Activated naive CD4-positive, alpha-beta T cell treated with anti-CD3 and anti-CD28 coated beads, Interleukin-2, amount 10 ng/mL, durations not matched to agents 7 days and 5 days (primary cell): Measurements from ENCODE around the gene NUDT5.

Experiments used
- CTCF ChIA-PET: fragments of 350-600 bp; sonication (Branson Sonifier 250); formaldehyde crosslinking; loops from one replicate; lab custom pipeline; 2021; ENCODE audit warnings: antibody characterized with exemption; lab: Charles Lee
- DNase-seq: peaks from one replicate; pipeline ENCODE4 v3.0.0-alpha.2; 2020
- H3K27ac Mint-ChIP-seq: one replicate; pipeline ENCODE4 v1.8.0; 2021; ENCODE audit warnings: mild to moderate bottlenecking, moderate library complexity, mixed read lengths
- H3K27me3 Mint-ChIP-seq: one replicate; pipeline ENCODE4 v1.8.0; 2021; ENCODE audit warnings: mild to moderate bottlenecking, mixed read lengths
- H3K36me3 Mint-ChIP-seq: one replicate; pipeline ENCODE4 v1.8.0; 2021; ENCODE audit warnings: mixed read lengths
- H3K4me1 Mint-ChIP-seq: one replicate; pipeline ENCODE4 v1.8.0; 2021; ENCODE audit warnings: mixed read lengths
- H3K4me3 Mint-ChIP-seq: one replicate; pipeline ENCODE4 v1.8.0; 2021; ENCODE audit warnings: mild to moderate bottlenecking, moderate library complexity, mixed read lengths
- H3K9me3 Mint-ChIP-seq: one replicate; pipeline ENCODE4 v1.8.0; 2021; ENCODE audit warnings: mixed read lengths

The NUDT5 gene

DNA sequence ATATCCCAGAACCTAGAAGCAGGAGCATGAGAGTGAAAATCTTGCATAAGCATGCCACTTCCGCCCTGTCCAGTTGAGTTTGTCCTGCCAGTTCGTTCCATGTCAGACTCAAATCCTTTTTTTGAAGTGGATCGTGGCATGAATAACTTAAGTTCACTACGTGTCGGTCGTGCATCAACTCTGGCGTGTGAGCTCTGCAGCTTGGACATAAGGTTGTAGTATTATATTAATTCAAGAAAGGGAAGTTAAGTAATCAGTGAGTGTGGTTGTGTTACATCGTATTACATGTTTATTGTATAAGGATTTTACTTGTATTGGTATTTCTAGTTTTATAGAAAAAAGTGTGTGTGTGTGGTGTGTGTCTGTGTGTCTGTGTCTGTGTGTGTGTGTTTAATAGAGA, 23.3 kb upstream of the NUDT5 start:
- no peaks in the 10 kb centered on the region for H3K27me3 Mint-ChIP-seq
- no peak overlapping the region for H3K4me3 Mint-ChIP-seq
- CTCF ChIA-PET = interaction anchor here (2.1 kb wide), 1 partner anchor 9 kb away, joined by 5 read pairs; no protein-coding TSS in a partner anchor
- H3K4me1 Mint-ChIP-seq = peaks cover 7% of the 10 kb centered on the region
- H3K36me3 Mint-ChIP-seq = peaks cover 49% of the 10 kb centered on the region
- no peaks in the 10 kb centered on the region for H3K9me3 Mint-ChIP-seq
- H3K27ac Mint-ChIP-seq = no peak overlapping the region
- DNase-seq = no peak

DNA sequence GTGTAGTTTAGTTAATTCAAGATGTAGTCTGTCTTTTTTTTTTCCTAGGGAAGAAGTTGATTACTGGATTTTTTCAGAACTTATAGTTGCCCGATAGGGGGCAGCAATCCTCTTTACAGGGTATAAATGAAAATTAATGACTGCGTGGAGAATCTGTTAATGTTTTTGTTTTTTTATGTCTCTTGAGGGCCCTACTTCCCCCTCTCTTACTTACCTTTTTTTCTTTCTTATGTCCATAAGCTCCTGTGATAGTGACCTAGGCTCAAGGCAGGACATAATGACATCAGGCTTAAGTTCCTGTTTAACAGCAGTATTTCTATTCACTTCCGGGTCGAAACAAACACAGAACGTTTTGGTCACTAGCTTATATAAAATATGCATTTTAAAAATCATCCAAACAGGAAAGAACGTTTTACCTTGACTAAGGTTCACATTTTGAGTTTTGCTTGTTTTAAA, 19.1 kb upstream of the NUDT5 start:
- peaks cover 7% of the 10 kb centered on the region for H3K4me1 Mint-ChIP-seq
- DNase-seq = peak; percentile 49
- no peaks in the 10 kb centered on the region for H3K9me3 Mint-ChIP-seq
- peak overlapping the region; percentile 74 for H3K27ac Mint-ChIP-seq
- H3K36me3 Mint-ChIP-seq = peaks cover 48% of the 10 kb centered on the region
- H3K4me3 Mint-ChIP-seq = peak overlapping the region; percentile 27
- no peaks in the 10 kb centered on the region for H3K27me3 Mint-ChIP-seq
- CTCF ChIA-PET = interaction anchor here (0.6 to 4.9 kb wide), 25 partner anchors 9 to 951 kb away, joined by 3 to 49 read pairs (median 5); partner anchors contain the start of genes CDC123 and NUDT5

DNA sequence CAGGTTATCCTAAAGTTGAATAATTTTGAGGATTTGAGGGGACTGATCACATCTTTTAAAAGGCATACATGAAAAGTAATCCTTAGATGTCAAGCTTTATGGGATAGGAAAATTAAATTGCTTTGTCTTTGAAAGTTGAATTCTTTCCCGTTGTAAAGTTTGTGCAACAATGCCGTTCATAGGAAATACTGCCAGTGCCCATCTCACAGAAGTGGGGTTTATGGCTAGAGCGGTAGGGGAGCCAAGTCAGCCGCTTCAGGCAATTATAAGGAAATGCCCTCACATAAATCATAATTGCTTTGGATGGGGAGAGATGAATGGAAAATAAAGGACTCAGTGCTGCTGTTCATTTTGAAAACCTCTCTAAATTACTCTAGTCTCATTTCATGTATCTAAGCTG, 18.4 kb upstream of the NUDT5 start:
- Mint-ChIP-seq H3K9me3 (no peaks in the 10 kb centered on the region), H3K27me3 (no peaks in the 10 kb centered on the region), H3K4me1 (peaks cover 7% of the 10 kb centered on the region), H3K27ac (no peak overlapping the region), H3K36me3 (peaks cover 48% of the 10 kb centered on the region), H3K4me3 (no peak overlapping the region)
- CTCF ChIA-PET = interaction anchor here (0.6 to 4.9 kb wide), 18 partner anchors 10 to 952 kb away, joined by 3 to 49 read pairs (median 5); partner anchors contain the start of genes CDC123 and NUDT5
- DNase-seq = no peak

DNA sequence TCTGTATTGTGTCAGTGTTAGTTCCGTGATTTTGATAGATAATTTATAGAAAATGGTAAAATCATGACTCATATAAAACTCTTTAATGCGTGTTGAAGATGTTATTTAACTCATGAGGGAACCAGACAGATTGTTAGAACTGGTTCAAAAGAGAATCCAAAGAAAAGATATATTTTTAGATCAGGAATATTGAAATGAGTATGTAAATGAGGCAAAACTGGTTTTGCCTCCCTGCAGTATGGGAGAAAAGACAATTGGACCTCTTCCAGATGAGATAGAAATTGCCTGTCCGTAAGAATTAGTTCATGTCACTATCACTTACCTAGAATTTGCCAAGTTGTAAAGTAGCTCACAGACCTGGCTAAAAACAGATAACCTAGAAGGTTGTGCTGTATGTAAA, 17.9 kb upstream of the NUDT5 start:
- CTCF ChIA-PET = interaction anchor here (0.9 to 4.9 kb wide), 10 partner anchors 10 to 688 kb away, joined by 3 to 49 read pairs (median 10); partner anchors contain the start of genes CDC123 and NUDT5
- Mint-ChIP-seq H3K9me3 (no peaks in the 10 kb centered on the region), H3K27ac (no peak overlapping the region), H3K27me3 (no peaks in the 10 kb centered on the region), H3K36me3 (peaks cover 43% of the 10 kb centered on the region), H3K4me3 (no peak overlapping the region), H3K4me1 (peaks cover 7% of the 10 kb centered on the region)
- DNase-seq = no peak

DNA sequence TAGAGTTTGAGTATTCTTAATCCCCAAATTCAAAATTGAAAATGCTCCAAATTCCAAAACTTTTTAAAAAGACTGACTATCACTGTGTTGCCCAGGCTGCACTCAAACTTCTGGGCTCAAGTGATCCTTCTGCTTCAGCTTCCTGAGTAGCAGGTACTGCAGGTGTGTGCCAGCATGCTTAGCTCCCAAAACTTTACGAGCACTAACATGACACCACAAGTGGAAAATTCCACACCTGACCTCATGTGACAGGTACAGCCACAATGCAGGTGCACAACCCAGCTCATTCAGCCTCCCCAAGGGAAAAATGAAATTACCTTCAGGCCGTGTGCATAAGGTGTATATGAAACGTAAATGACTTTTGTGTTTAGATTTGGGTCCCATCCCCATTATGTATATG, 16.8 kb upstream of the NUDT5 start:
- H3K9me3 Mint-ChIP-seq = no peaks in the 10 kb centered on the region
- peaks cover 45% of the 10 kb centered on the region for H3K36me3 Mint-ChIP-seq
- H3K27ac Mint-ChIP-seq = no peak overlapping the region
- H3K27me3 Mint-ChIP-seq = no peaks in the 10 kb centered on the region
- peaks cover 7% of the 10 kb centered on the region for H3K4me1 Mint-ChIP-seq
- H3K4me3 Mint-ChIP-seq = no peak overlapping the region
- CTCF ChIA-PET = interaction anchor here (0.7 to 4.9 kb wide), 3 partner anchors 11 to 500 kb away, joined by 5 to 49 read pairs (median 6); no protein-coding TSS in a partner anchor
- DNase-seq = no peak

DNA sequence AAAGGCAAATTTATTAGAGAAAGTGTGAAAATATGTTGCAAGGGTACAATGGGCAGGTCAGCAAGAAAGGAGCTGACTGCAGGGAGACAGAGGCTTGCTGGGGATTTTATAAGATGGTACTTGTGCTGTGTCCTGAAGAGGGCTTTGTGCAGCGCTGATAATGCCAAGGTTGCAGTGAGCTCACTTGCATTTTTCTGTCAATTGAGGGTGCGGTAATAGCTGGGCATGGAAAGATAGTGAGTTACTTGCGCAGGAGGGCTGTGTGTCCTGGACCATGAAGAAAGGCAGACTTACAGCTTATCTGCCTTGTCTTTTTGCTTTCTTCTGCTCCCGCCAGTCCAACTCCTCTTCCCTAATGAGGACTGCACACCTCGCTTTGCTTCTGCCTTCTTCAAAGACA, 12.8 kb upstream of the NUDT5 start:
- H3K27me3 Mint-ChIP-seq = no peaks in the 10 kb centered on the region
- CTCF ChIA-PET = no interaction called here
- H3K27ac Mint-ChIP-seq = peak overlapping the region; percentile 1
- H3K4me1 Mint-ChIP-seq = peaks cover 3% of the 10 kb centered on the region
- H3K9me3 Mint-ChIP-seq = no peaks in the 10 kb centered on the region
- DNase-seq = no peak
- H3K4me3 Mint-ChIP-seq = no peak overlapping the region
- peaks cover 44% of the 10 kb centered on the region for H3K36me3 Mint-ChIP-seq

DNA sequence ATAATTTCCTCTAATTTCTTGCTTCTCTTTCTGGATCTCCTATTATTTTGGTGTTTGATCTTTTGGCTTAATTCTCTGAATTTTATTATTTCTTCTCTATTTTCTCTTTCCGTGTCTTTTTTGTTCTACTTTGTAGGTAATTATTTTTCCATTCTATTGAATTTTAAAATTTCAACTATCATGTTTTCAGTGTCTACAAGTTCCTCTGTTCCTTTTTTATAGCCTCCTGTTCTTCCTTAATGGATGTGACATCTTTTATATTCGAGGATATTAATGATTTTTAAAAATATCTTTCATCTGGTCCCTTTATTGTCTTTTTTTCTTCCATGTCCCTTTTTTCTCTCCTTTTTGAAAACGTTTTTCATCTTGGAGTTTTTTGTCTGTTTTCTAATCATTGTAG, 11.4 kb upstream of the NUDT5 start:
- peaks cover 6% of the 10 kb centered on the region for H3K4me1 Mint-ChIP-seq
- peaks cover 45% of the 10 kb centered on the region for H3K36me3 Mint-ChIP-seq
- no peak overlapping the region for H3K4me3 Mint-ChIP-seq
- no peak for DNase-seq
- no peaks in the 10 kb centered on the region for H3K9me3 Mint-ChIP-seq
- no peaks in the 10 kb centered on the region for H3K27me3 Mint-ChIP-seq
- H3K27ac Mint-ChIP-seq = no peak overlapping the region
- CTCF ChIA-PET = interaction anchor here (0.6 kb wide), 1 partner anchor 892 kb away, joined by 3 read pairs; the partner anchor contains the start of gene OPTN

DNA sequence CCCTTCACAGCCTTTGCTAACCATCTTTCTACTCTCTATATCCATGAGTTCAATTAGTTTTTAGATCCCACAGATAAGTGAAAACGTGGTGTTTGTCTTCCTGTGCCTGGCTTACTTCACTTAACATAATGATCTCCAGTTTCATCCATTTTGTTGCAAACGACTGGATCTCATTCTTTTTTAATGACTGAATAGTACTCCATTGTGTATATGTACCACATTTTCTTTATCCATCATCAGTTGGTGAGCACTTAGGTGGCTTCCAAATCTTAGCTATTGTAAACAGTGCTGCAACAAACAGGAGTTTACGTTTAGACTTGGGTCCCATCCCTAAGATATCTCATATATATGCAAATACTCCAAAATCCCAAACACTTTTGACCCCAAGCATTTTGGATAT, 9.4 kb upstream of the NUDT5 start:
- no peaks in the 10 kb centered on the region for H3K9me3 Mint-ChIP-seq
- H3K4me3 Mint-ChIP-seq = no peak overlapping the region
- H3K4me1 Mint-ChIP-seq = peaks cover 16% of the 10 kb centered on the region
- H3K36me3 Mint-ChIP-seq = peaks cover 46% of the 10 kb centered on the region
- no peak for DNase-seq
- H3K27ac Mint-ChIP-seq = no peak overlapping the region
- CTCF ChIA-PET = no interaction called here
- H3K27me3 Mint-ChIP-seq = no peaks in the 10 kb centered on the region

DNA sequence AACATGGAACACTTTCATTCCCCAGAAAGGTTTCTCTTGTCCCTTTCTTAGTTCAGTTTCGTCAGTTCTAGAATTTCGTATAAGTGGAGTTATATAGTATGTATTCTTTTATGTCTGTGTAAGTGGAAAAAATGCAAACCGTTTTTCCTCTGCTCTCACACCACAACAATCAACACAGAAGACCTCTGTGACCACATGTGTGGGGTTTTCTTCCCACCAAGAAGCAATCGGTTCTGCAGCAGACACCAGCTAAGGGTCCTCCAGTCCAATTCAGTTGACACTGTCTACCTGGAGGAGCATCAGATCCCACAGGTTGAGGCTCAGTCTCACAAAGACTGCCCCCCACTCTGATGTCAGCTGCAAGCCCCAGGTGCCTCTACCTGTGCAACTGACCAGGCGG, 6.5 kb upstream of the NUDT5 start:
- CTCF ChIA-PET = interaction anchor here (6.3 kb wide), 1 partner anchor 12 kb away, joined by 49 read pairs; no protein-coding TSS in a partner anchor
- no peaks in the 10 kb centered on the region for H3K27me3 Mint-ChIP-seq
- no peaks in the 10 kb centered on the region for H3K9me3 Mint-ChIP-seq
- H3K27ac Mint-ChIP-seq = no peak overlapping the region
- DNase-seq = no peak
- H3K4me1 Mint-ChIP-seq = peaks cover 36% of the 10 kb centered on the region
- peaks cover 42% of the 10 kb centered on the region for H3K36me3 Mint-ChIP-seq
- H3K4me3 Mint-ChIP-seq = no peak overlapping the region

DNA sequence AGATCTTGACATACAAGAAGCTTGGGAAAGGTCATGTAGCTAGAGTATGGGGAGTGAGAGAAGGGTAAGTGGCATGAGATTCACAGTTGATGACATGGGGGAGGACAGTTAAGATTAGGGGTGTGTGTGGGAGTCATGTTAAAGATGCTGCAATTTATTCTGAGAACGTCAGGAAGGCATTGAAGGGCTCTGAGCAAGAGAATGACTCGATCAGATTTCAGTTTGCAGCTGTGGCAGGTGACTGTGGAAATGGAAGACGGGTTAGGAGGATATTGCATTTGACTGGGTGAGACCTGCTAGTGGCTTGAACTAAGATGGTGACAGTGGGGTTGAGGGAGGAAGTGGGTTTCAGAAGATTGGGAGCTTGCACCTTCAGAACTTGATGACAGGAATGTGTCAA, 5.9 kb upstream of the NUDT5 start:
- DNase-seq = no peak
- CTCF ChIA-PET = interaction anchor here (0.5 to 6.3 kb wide), 3 partner anchors 13 to 740 kb away, joined by 3 to 49 read pairs (median 3); no protein-coding TSS in a partner anchor

DNA sequence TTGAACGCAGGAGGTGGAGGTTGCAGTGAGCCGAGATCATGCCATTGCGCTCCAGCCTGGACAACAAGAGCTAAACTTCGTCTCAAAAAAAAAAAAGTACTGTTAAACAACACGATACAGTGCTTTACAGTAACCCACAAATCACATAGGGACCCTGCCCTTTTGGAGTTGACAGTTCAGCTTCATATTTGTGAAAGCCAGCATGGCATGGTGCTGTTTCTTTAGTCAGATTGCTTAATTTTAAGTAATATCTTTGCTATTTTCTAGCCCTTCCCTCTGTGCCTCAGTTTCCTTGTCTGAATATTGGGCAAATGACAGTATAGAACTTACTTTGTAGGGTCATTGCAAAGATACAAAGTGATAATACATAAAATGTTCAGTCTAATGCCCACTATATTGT, 5.2 kb upstream of the NUDT5 start:
- Mint-ChIP-seq H3K4me3 (no peak overlapping the region), H3K27ac (peak overlapping the region; percentile 40), H3K4me1 (peaks cover 46% of the 10 kb centered on the region), H3K27me3 (no peaks in the 10 kb centered on the region), H3K9me3 (no peaks in the 10 kb centered on the region), H3K36me3 (peaks cover 44% of the 10 kb centered on the region)
- DNase-seq = no peak
- CTCF ChIA-PET = interaction anchor here (1.2 to 6.3 kb wide), 2 partner anchors 14 to 214 kb away, joined by 3 to 49 read pairs; no protein-coding TSS in a partner anchor

More for the DNA sequence above, 5.9 kb upstream of the NUDT5 start:
- Mint-ChIP-seq H3K27ac (peak overlapping the region; percentile 40), H3K9me3 (no peaks in the 10 kb centered on the region), H3K27me3 (no peaks in the 10 kb centered on the region), H3K4me3 (no peak overlapping the region), H3K4me1 (peaks cover 41% of the 10 kb centered on the region), H3K36me3 (peaks cover 43% of the 10 kb centered on the region)

DNA sequence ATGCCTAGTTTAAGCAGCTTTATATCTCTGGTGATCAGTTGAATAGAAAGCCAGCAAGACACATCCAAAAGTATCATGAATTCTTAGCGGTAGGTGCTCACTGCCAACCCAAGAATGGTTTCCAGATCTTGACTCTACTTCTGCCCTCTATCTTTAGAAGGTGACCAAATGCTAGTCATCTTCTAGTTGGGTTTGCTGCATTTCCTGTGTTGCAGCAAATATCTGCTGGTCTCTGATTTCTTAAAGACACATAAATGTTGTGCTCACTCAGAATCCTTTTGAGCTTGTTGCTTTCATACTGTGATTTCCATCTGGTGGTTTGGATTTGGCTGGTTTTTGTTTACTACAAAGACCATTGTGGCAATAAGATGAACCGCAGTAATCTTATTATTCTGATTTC, 2.5 kb upstream of the NUDT5 start:
- CTCF ChIA-PET = interaction anchor here (3.9 to 6.3 kb wide), 2 partner anchors 16 kb away, joined by 16 to 49 read pairs; no protein-coding TSS in a partner anchor
- peaks cover 40% of the 10 kb centered on the region for H3K36me3 Mint-ChIP-seq
- H3K9me3 Mint-ChIP-seq = no peaks in the 10 kb centered on the region
- no peaks in the 10 kb centered on the region for H3K27me3 Mint-ChIP-seq
- DNase-seq = no peak
- H3K4me1 Mint-ChIP-seq = peaks cover 67% of the 10 kb centered on the region
- H3K27ac Mint-ChIP-seq = no peak overlapping the region
- peak overlapping the region; percentile 50 for H3K4me3 Mint-ChIP-seq

DNA sequence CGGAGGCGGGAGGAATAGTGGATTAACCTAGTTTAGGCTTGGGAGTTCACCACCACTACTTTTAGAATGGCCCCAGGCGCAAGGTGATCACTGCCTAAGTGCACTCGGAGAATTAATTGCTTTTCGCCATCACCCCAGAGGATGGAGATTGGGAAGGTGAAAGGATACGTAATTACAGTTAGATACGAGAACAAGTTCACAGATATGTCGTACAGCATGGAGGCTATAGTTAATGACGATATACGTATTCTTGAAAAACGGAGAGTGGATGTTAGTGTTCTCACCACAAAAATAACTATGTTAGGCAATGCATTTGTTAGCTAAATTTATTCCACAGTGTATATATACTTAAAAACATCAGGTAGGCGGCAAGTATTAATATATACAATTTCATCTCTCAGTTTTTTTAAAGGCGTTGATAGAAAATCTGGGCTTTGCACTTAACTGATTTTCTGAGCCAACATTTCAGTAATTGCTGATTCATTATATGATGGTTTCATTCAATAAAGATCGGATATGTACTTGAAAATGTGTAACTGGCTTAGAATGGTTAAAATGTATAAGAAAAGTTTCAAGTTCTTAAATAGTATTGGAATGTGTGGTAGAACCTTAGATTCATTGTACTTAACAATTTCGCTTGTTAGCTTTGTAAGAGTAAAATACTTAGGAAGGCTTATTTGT, 980 bp upstream of the NUDT5 start:
- H3K27me3 Mint-ChIP-seq = no peaks in the 10 kb centered on the region
- DNase-seq = no peak
- CTCF ChIA-PET = interaction anchor here (3.9 kb wide), 1 partner anchor 18 kb away, joined by 16 read pairs; no protein-coding TSS in a partner anchor
- H3K36me3 Mint-ChIP-seq = peaks cover 42% of the 10 kb centered on the region
- H3K27ac Mint-ChIP-seq = peak overlapping the region; percentile 95
- H3K4me1 Mint-ChIP-seq = peaks cover 70% of the 10 kb centered on the region
- H3K9me3 Mint-ChIP-seq = no peaks in the 10 kb centered on the region
- peak overlapping the region; percentile 92 for H3K4me3 Mint-ChIP-seq

DNA sequence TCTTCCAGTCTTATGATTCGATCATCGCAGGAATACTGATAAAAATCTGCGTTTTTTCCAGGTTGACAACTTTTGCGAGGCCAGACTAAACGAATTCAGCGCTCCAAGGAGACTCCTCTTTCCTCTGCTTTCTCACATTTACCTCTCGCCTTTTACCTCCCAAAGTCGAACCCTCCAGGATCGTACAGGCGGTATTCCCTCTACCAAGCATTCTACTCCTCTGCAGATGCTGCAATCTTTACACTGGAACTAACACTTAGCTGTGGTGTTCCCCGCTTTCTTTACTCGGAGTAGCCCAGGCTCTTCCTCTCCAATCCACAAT, 449 bp downstream of the NUDT5 start:
- Mint-ChIP-seq H3K4me3 (peak overlapping the region; percentile 92), H3K27me3 (no peaks in the 10 kb centered on the region), H3K4me1 (peaks cover 74% of the 10 kb centered on the region), H3K36me3 (peaks cover 33% of the 10 kb centered on the region), H3K27ac (peak overlapping the region; percentile 95), H3K9me3 (no peaks in the 10 kb centered on the region)
- CTCF ChIA-PET = interaction anchor here (0.9 to 3.9 kb wide), 3 partner anchors 12 to 19 kb away, joined by 3 to 16 read pairs (median 4); no protein-coding TSS in a partner anchor
- DNase-seq = no peak
